ENCODE results near the gene ANKRD34B.
"Not testable (repeated sequence)": the region's sequence is repeated elsewhere in the genome, so short reads cannot be mapped to it uniquely, and the experiment has no call there.

Gene ANKRD34B

GRCh38 chr5:80591352-80591751 is 21.3 kb upstream of the ANKRD34B start:
- DNase-seq (ENCODE audit: extremely low spot score) = no peak
- TF ChIP-seq TARDBP (IDR thresholded peaks at IDR 0.05) = no peak
- TF ChIP-seq, protein P1, sequence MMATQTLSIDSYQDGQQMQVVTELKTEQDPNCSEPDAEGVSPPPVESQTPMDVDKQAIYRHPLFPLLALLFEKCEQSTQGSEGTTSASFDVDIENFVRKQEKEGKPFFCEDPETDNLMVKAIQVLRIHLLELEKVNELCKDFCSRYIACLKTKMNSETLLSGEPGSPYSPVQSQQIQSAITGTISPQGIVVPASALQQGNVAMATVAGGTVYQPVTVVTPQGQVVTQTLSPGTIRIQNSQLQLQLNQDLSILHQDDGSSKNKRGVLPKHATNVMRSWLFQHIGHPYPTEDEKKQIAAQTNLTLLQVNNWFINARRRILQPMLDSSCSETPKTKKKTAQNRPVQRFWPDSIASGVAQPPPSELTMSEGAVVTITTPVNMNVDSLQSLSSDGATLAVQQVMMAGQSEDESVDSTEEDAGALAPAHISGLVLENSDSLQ (IDR thresholded peaks at IDR 0.05) = no peak
- TF ChIP-seq NFRKB (IDR thresholded peaks at IDR 0.05) = no peak
- TF ChIP-seq LEF1 (IDR thresholded peaks at IDR 0.05; ENCODE audit: borderline replicate concordance) = no peak
- ChIA-PET CTCF (no interaction called here), POLR2A (no interaction called here)

GRCh38 chr5:80590766-80591165 is 20.7 kb upstream of the ANKRD34B start:
- POLR2A ChIA-PET = no interaction called here
- TF ChIP-seq L3MBTL2 (conservative IDR thresholded peaks at IDR 0.05) (no peak), ELF4 (IDR thresholded peaks at IDR 0.05) (no peak), CTBP1 (IDR thresholded peaks at IDR 0.05; ENCODE audit: borderline replicate concordance) (no peak), FOXK2 (IDR thresholded peaks at IDR 0.05) (no peak), BHLHE40 (IDR thresholded peaks at IDR 0.05; ENCODE audit: borderline replicate concordance) (no peak), FOXM1 (IDR thresholded peaks at IDR 0.05; ENCODE audit: borderline replicate concordance) (no peak), ZNF384 (IDR thresholded peaks at IDR 0.05) (no peak), TARDBP (IDR thresholded peaks at IDR 0.05) (no peak), HDGF (IDR thresholded peaks at IDR 0.05; ENCODE audit: borderline replicate concordance) (no peak), ARNT (IDR thresholded peaks at IDR 0.05) (no peak), FOXA1 (IDR thresholded peaks at IDR 0.05) (no peak), NFRKB (IDR thresholded peaks at IDR 0.05) (no peak), SUZ12 (IDR thresholded peaks at IDR 0.05) (no peak), SP1 (IDR thresholded peaks at IDR 0.05) (no peak), LEF1 (IDR thresholded peaks at IDR 0.05; ENCODE audit: borderline replicate concordance) (no peak)
- TF ChIP-seq, protein P1 (IDR thresholded peaks at IDR 0.05) = no peak
- DNase-seq (ENCODE audit: extremely low spot score) = no peak
- CTCF ChIA-PET = no interaction called here

- ChIA-PET CTCF (no interaction called here), POLR2A (no interaction called here)
- TF ChIP-seq LEF1 (IDR thresholded peaks at IDR 0.05; ENCODE audit: borderline replicate concordance) (no peak), FOXA1 (IDR thresholded peaks at IDR 0.05) (no peak), FOXK2 (IDR thresholded peaks at IDR 0.05) (no peak), HDGF (IDR thresholded peaks at IDR 0.05; ENCODE audit: borderline replicate concordance) (no peak), ZNF384 (IDR thresholded peaks at IDR 0.05) (no peak), NFRKB (IDR thresholded peaks at IDR 0.05) (no peak), SP1 (IDR thresholded peaks at IDR 0.05) (no peak), CTBP1 (IDR thresholded peaks at IDR 0.05; ENCODE audit: borderline replicate concordance) (no peak), L3MBTL2 (conservative IDR thresholded peaks at IDR 0.05) (no peak), ARNT (IDR thresholded peaks at IDR 0.05) (no peak), FOXM1 (IDR thresholded peaks at IDR 0.05; ENCODE audit: borderline replicate concordance) (no peak)
- TF ChIP-seq, protein P1 (IDR thresholded peaks at IDR 0.05) = no peak
- DNase-seq (ENCODE audit: extremely low spot score) = no peak
Observed at GRCh38 chr5:80588858-80589540, 18.9 kb upstream of the ANKRD34B start.

DNA sequence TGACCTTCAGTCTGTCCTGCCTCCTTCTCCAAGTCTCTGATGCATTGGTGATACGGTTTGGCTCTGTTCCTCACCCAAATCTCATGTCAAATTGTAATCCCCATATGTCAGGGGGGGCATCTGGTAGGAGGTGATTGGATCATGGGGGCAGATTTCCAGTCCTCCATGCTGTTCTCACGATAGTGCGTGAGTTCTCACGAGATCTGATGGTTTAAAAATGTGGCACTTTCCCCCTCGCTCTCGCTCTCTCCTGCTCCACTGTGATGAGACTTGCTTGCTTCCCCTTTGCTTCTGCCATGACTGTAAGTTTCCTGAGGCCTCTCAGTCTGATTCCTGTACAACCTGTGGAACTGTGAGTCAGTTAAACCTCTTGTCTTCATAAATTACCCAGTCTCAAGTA is 14.7 kb upstream of the ANKRD34B start:
- ChIA-PET CTCF (no interaction called here), POLR2A (no interaction called here)
- DNase-seq (ENCODE audit: extremely low spot score) = no peak
- TF ChIP-seq ZNF384 (IDR thresholded peaks at IDR 0.05) (no peak), ELF4 (IDR thresholded peaks at IDR 0.05) (no peak), TARDBP (IDR thresholded peaks at IDR 0.05) (no peak), CTBP1 (IDR thresholded peaks at IDR 0.05; ENCODE audit: borderline replicate concordance) (no peak), SUZ12 (IDR thresholded peaks at IDR 0.05) (no peak), SP1 (IDR thresholded peaks at IDR 0.05) (no peak), HDGF (IDR thresholded peaks at IDR 0.05; ENCODE audit: borderline replicate concordance) (no peak), L3MBTL2 (conservative IDR thresholded peaks at IDR 0.05) (no peak), FOXM1 (IDR thresholded peaks at IDR 0.05; ENCODE audit: borderline replicate concordance) (no peak)
- TF ChIP-seq, protein P1 (IDR thresholded peaks at IDR 0.05) = no peak

- POLR2A ChIA-PET; DNase-seq (ENCODE audit: extremely low spot score); CTCF ChIA-PET: not testable (repeated sequence)
Observed at GRCh38 chr5:80580291-80580690, 10.2 kb upstream of the ANKRD34B start.

GRCh38 chr5:80579050-80579449 is 9.0 kb upstream of the ANKRD34B start:
- TF ChIP-seq, protein P1 (IDR thresholded peaks at IDR 0.05) = no peak
- TF ChIP-seq ARNT (IDR thresholded peaks at IDR 0.05) = no peak
- TF ChIP-seq FOXK2 (IDR thresholded peaks at IDR 0.05) = no peak
- TF ChIP-seq BHLHE40 (IDR thresholded peaks at IDR 0.05; ENCODE audit: borderline replicate concordance) = no peak
- TF ChIP-seq ZNF384 (IDR thresholded peaks at IDR 0.05) = no peak
- TF ChIP-seq TARDBP (IDR thresholded peaks at IDR 0.05) = no peak
- no peak for TF ChIP-seq FOXM1 (IDR thresholded peaks at IDR 0.05; ENCODE audit: borderline replicate concordance)
- TF ChIP-seq ELF4 (IDR thresholded peaks at IDR 0.05) = no peak
- no peak for TF ChIP-seq SP1 (IDR thresholded peaks at IDR 0.05)
- no peak for TF ChIP-seq LEF1 (IDR thresholded peaks at IDR 0.05; ENCODE audit: borderline replicate concordance)
- no peak for TF ChIP-seq HDGF (IDR thresholded peaks at IDR 0.05; ENCODE audit: borderline replicate concordance)
- no peak for TF ChIP-seq L3MBTL2 (conservative IDR thresholded peaks at IDR 0.05)
- no peak for TF ChIP-seq CTBP1 (IDR thresholded peaks at IDR 0.05; ENCODE audit: borderline replicate concordance)
- no peak for TF ChIP-seq NFRKB (IDR thresholded peaks at IDR 0.05)
- TF ChIP-seq FOXA1 (IDR thresholded peaks at IDR 0.05) = no peak
- no peak for TF ChIP-seq SUZ12 (IDR thresholded peaks at IDR 0.05)
- POLR2A ChIA-PET = no interaction called here
- no peak for DNase-seq (ENCODE audit: extremely low spot score)
- CTCF ChIA-PET = interaction anchor here (0.6 kb wide), 1 partner anchor 78 kb away, joined by 4 read pairs; no protein-coding TSS in a partner anchor

Measured in HEK293T (cell line).